B cell (primary cell): ENCODE results near the gene TGFBRAP1.

Experiments
- EZH2 ChIP-seq: IDR thresholded peaks from 2 replicates; pipeline ENCODE4 v1.6.1; 2012; ENCODE audit warnings: borderline replicate concordance, low read depth, mild to moderate bottlenecking, moderate library complexity, low read length; ENCODE audit not compliant: insufficient read depth, poor library complexity, severe bottlenecking
- TF ChIP-seq, protein P1 (sequence below): fragments of 200-600 bp; IDR thresholded peaks from one replicate; pipeline ENCODE4 v1.8.0; 2022; ENCODE audit warnings: antibody characterized with exemption, mild to moderate bottlenecking

DNA sequence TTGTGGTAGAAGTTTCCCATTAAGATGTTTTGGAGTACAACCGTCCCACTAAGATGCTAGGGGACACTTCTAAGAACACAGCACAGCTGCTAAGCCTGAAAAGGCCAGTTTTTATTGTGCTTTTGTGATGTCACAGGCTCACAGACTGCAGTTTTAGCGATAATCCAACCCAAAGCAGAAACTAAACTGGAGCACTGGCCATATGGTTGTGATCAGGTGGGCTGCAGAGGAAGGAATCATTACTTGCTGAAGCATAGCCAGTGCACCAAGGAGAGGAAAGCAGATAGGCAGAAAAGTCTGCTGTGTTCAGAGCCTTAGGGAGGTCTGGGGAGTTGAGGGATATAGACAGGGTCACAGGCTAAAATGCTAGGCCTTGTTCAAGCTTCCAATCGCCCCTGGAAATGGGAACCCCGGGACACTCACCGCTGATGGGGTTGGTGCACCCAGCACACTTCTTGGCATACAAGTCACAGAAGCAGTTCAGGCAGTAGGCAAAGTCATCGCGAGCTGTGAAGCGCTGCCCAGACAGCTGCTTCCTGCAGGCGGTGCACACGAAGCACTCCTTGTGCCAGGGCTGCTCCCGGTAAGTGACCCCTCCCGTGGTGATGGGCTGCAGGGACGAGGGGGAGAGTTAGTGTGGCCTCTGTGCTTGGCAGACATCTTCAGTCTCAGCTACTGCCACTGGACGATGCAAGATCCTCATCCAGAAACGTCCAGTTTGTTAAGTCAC, 33.5 kb upstream of the TGFBRAP1 start:
- TF ChIP-seq, protein P1, sequence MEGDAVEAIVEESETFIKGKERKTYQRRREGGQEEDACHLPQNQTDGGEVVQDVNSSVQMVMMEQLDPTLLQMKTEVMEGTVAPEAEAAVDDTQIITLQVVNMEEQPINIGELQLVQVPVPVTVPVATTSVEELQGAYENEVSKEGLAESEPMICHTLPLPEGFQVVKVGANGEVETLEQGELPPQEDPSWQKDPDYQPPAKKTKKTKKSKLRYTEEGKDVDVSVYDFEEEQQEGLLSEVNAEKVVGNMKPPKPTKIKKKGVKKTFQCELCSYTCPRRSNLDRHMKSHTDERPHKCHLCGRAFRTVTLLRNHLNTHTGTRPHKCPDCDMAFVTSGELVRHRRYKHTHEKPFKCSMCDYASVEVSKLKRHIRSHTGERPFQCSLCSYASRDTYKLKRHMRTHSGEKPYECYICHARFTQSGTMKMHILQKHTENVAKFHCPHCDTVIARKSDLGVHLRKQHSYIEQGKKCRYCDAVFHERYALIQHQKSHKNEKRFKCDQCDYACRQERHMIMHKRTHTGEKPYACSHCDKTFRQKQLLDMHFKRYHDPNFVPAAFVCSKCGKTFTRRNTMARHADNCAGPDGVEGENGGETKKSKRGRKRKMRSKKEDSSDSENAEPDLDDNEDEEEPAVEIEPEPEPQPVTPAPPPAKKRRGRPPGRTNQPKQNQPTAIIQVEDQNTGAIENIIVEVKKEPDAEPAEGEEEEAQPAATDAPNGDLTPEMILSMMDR = no peak
- no peak for TF ChIP-seq EZH2
